GM21526 (cell line): Measurements from ENCODE around the gene SLC25A53.

ENCODE experiments used
- ATAC-seq: cut with Tn5 transposase; IDR thresholded peaks from one replicate; pipeline ENCODE4 v1.9.1; 2021; ENCODE audit warnings: moderate library complexity; ENCODE audit not compliant: unreplicated experiment, low FRiP score

SLC25A53 gene

DNA sequence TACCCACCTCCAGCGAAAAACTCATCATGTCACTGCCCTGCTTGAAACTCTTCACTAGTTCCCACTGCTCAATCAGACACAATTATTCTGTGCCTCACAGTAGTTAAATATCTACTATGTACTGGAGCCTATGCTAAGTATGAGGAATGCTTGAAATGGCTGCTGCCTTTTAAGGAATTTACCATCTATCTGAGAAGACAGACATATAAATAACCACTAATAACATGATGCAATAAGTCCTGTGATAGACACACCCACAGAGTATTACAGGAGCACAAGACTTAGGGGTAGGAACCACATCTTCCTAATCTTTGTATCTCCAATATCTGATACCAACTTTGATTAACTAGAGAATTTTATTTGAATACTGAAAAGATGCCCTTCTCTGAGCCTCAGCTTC, 21.1 kb downstream of the SLC25A53 start:
- no peak for ATAC-seq

DNA sequence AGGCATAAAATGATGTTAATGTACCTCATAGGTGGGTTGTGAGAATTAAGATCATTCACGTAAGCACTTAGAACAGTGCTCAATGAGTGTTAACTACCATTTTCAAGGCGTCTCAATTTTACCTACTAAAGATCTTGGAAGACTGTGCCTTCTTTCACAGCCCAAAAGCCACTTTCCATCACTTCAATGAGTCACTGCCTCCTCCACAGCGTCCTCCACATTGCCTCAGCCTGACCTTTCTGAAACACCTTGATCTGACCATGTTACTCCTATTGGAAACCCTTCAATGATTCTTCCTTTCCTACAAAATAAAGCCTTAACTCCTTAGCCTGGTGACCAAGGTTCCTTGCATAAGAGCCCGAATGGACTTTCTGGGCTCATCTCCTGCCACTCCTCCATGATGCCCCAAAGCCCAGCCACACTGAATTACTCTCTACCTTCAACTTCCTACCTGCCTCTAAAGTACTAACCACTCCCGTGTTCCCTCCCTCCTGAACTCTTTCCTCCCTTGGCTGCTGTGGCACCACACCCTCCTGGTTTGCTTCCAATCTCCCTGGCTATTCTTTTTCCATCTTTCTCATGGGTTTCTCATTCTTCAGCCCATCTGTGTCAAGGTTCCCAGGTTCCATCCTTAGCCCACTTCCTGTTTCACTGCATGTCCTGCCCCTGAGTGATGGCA, 22.1 kb downstream of the SLC25A53 start:
- ATAC-seq = no peak

DNA sequence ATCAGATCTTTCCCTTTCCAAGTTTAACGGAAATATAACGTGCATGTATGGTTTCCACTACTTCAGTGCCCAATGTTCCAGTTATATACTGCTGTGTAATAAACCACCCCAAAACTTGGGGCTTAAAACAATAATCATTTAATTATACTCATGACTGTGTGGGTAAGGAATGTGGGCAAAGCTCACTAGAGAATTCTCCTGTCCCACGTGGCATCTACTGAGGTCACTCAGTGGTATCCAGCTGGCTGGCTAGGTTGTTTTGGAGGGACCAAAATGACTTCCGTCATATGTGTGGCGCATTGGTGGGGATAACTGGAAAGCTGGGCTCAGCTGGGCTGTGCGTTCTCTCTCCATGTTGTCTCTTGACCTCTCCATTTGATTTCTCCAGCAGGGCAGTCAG, 26.0 kb downstream of the SLC25A53 start:
- no peak for ATAC-seq

DNA sequence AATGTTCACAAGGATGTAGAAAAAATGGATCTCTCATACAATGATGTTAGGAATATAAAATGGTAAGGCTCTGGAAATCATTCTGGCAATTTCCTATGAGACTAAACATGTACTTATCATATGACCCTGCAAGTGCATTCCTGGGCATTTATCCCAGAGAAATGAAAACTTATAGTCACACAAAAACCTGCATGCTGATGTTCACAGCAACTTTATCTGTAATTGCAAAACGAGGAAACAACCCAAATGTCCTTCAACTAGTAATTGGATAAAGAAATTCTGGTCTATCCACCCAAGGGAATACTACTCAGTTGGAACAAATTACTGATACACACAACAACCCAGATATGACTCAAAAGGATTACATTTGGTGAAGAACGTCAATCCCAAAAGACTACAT, 30.0 kb downstream of the SLC25A53 start:
- no peak for ATAC-seq

DNA sequence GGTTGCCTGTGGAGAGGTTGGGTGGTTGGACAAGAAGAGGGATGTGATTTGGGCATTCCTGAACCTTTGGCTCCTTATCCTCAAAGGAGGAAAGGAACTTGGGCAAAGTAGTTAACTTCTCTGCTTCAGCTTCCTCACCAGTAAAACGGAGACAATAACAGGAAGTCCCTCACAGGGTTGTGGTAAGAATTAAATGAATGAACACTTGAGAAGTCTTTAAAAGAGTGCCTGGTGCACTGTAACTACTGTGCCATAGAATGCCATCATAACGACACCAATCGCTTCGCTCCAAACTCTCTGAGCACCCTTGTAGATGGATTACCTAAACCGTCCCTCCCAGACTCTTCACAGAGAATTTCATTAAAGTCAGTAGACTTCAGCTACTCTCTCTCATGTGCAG, 34.0 kb downstream of the SLC25A53 start:
- no peak for ATAC-seq

DNA sequence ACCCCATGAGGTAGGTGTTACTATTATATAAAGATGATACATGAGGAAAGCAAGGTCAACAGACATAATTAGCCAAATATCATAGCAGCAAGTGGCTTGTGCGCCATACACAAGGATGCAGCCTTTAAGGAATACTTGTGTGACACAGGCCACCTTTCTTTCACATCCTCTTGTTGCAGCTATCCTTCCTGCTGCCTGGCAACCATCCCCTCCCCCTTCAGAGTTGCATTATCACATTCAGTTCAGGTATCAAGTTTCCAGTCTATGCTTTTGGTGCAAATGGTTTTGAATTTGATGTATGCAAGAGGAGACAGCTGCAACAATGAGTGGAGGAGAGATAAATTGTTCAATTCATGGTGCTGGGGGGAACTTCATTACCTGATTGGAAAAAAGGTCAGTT, 38.0 kb downstream of the SLC25A53 start:
- ATAC-seq = no peak

DNA sequence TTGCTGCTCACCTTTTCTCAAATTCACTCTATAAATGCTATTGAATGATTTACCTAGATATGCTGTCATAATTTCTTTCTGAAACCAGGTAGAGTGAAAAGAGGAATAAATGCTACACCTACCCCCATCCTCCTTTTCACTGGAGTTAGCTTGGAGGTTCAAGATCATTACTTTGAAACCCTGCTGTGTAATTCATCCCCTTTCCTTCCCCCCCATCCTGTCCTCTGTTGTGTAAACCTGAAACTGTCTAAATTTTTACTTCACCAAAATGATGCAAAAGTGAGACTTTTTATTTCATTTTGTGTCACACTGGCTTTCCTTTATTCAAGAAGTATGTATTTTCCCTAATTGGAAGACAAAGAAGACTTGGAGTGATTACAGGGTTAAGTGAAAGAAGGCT, 39.0 kb downstream of the SLC25A53 start:
- no peak for ATAC-seq

DNA sequence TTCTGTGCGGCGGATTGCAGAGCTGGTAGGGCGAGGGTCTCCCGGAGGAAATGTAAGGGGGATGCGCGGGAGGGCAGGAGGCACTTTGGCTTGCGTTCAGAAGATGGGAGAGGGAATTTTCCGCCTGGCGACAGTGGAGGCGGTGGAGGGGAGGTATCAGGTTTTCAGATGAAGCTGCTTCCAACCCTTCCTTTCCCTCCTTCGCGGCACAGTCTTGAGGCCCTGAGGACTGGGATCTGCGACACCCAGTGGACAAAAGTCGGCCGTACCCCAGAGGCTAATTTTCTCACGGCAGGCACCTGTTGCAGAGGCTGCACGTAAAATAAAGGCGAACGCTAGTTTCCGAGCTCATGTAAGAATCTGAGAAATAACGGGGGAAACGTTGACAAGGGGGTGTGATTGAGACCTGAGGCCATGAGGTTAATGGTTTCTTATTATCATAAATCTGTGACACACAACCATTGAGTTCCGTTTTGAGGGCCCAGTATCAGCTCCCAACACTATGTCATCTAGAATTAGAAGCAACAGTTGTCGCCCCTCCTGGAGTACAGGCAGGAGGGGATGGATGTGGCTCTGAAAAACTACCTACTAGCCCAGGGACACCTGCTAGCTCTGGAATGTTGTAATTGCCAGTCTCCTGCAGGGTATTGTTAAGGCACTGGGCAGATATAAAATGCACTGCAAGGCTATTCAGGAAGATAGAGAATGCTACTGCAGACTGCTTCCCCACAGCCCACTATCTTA, 43.4 kb downstream of the SLC25A53 start:
- ATAC-seq = no peak

DNA sequence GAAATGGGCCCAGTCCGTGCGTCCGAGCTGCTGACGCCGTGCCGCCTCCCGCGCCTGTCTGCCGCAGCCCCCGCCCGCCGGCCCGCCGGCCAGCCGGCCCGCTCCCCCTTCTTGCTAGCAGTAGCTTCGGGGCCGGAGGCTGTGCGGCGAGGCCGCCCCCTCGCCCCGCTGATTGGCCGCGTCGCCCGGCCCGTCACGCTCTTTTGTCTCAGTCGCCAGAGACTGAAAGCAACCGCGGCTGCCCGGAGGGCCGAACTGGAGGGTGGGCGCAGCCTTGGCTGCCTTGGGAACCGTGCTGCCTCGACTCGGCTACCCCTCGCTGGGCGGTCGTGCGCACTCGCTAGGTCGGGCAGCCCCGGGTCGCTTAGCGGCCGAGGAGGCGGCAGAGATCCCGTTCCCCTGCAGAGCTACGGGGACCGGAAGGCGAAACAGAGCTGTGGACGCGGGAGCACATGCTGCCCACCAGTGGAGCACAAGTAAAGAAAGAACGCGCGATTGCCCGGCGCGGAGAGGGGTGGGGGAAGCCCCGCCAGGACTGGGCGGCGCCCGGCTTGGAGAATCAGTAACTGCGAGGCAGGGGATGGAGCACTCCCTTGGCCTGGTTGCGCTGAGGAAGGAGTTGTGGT, 44.4 kb downstream of the SLC25A53 start, which contains the start of gene ZCCHC18:
Gene ZCCHC18, plus strand, starts transcription at position 198 of the 626 bp plus-strand sequence. CDS start 1,589 bp downstream, outside the sequence.
- ATAC-seq = peak; percentile 82

DNA sequence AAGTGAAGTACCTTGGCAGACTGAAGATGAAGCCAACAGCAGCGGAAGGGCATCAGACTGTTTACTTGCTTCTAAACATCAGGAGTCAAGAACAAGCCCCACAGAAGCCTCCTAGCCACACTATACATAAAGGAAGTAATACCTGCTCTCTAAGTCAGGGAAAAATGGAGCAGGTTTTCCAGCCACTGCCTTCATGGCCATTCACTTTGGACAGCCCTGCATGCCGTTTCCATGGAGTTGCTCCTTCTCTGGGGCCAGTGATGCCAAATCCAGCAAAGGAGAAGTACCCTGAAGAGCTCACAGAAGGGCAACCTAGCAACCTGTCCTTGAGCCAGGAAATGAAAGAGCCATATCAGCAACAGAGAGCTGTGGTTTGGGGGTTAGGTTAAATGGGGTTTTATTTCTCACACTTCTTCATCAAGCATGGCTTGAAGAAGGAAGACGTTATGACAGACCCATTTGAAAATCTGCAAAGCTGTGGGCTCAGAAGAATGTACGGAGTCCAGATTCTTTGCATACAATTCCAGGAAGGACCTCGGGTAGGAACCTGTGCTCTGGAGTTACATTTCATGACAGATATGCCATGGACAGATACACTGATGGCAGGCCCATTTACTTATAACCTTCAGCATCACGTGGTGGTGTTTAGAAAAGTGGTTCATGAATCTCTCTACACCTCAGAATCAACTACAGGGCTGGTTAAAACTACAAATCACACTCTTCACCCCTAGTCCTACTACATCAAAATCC, 46.1 kb downstream of the SLC25A53 start:
- ATAC-seq = peak; percentile 53

DNA sequence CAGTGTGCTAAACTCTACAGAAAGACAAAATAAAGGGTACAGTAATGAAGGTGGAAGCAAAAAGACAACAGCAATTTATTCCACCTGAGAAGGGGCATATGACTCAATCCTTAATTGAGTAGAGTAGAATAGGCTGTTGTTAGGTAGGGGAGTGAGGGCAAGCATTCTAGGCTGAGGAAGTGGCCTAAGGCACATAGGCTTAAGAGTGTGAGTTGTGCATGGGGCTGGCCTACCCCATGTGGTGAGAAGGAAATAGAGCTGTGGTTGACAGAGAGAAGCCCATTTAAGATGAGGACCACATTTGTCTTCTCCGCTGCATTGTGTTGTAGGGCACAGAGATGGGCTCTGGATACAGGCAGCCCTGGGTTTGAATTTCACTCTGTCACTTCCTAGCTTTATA, 47.9 kb downstream of the SLC25A53 start:
- ATAC-seq = no peak

DNA sequence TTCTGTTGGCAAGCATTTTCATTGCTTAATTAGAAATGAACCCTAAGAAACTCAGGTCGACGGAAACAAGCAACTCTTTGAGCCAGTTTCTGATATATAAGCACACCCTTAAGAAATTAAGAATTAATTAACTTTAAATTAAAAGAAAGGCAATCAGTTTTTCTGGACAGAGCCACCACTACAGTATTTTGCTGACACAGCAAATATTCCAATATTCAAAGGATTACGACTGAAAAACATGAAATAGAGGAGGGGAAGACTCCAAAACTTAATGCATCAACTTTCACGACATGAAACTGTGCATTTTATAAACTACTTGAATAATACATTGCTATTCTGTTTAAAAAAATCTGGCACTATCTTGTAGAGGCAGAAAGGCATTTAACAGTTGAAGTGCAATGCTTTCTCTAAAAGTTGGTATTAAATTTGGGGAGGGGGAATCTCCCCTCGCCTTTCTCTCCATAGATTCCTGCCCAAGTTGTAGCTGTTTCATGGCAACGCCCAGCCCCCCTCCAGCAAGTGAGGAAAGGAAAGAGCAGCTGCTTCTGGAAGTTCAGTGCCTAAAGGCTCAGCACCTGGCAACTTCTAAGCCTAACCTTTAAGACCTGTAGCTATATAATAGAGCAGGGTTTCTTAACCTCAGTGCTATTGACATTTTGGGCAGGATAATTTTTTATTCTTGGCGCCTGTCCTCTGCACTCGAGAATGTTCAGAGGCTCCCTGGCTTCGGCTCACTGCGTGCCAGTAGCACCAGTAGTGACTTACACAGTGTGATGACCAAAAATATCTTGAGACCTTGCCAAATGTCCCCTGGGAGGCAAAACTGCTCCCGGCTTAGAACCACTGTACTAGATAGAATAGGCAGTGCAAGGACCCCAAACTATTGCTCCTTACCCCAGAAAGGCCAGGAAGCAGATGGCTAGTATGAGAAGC, 51.2 kb downstream of the SLC25A53 start:
- no peak for ATAC-seq

DNA sequence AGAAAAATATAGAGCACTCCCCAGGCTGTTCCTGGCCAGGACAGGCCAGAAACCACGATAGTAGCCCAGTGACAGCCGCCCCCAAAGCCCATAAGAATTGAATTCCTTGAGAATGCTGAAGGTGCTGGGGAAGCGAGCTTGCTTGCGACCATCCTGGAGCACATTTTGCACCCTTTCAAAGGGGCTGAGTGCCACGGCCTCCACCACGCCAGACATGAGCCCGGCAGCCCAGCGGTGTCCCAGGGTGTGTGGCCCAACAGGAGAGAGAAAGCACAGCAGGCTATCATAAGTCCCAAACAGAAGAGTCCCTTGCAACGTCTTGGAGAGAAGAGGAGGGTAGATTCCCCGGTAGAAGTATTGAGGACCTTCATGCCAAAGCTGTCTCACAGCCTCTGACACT, 52.1 kb downstream of the SLC25A53 start:
- ATAC-seq = no peak

DNA sequence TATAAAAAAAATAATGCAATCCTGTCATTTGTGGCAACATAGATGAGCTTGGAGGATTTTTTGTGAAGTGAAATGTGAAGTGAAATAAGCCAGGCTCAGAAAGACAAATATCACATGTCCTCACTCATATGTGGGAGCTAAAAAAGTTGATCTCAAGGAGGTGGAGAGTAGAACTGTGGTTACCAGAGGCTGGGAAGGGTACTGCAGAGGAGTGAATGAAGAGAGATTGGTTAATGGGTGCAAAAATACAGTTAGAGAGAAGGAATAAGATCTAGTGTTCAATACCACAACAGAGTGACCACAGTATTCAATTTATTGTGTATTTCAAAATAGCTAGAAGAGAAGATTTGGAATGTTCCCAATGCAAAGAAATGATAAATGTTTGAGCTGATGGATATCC, 57.9 kb downstream of the SLC25A53 start:
- no peak for ATAC-seq

DNA sequence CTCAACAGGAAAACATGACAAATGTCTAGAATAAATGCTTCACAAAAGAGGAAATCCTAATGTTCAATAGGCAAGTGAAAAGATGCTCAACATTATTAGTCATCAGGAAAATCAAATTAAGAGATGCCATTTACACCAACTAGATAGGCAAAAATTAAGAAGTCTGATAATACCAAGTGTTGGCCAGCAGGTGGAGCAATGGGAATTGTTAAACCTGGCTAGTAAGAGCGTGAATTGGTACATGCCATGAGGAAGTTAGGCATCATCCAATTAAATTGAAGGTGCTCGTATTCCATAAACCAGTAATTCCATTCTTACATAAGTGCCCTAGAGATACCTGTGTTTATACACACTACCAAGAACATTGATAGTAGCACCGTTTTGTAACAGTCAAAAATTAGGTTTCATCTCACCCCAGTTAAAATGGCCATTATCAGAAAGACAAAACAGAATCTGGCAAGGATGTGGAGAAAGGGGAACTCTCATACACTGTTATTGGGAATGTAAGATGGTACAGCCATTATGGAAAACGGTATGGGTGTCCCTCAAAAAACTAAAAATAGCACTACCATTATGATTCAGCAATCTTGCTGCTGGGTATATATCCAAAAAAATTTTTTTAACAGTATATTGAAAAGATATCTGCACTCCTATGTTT, 58.5 kb downstream of the SLC25A53 start:
- peak; percentile 90 for ATAC-seq

DNA sequence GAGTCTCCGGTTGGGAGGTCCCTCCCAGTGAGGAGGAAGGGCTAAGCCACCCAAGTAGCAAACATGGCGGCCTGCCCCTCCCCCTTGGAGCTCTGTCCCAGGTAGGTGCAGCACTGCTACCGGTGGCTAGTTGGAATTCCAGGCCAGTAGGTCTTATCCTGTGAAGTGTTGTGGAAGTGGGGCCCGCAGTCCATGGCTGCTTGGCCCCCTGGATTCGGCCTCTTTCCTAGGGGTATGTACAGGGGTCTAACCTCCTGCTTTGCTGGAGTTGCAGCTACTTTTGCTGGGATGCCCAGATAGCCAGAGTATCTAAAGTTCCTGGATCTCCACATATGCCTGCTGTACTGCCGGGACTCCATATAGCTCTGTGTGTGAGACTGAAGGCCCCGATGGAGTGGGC, 70.9 kb downstream of the SLC25A53 start:
- no peak for ATAC-seq

DNA sequence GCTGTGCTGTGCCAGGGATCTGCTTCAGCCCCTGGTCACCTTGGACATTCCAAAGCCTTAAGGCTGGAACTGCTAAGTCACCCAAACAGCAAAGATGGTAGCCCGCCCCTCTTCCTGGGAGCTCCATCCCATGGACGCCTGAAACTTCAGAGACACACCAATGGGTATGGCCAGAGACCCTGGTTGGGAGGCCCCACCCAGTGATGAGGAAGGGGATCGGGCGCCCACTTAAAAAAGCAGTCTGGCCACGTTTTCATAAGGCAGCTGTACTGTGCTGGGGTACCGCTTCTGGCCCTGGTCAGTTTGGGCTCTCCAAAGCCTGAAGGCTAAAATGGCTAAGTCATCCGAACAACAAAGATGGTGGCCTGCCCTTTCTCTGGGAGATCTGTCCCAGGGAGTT, 71.3 kb downstream of the SLC25A53 start:
- ATAC-seq = no peak

DNA sequence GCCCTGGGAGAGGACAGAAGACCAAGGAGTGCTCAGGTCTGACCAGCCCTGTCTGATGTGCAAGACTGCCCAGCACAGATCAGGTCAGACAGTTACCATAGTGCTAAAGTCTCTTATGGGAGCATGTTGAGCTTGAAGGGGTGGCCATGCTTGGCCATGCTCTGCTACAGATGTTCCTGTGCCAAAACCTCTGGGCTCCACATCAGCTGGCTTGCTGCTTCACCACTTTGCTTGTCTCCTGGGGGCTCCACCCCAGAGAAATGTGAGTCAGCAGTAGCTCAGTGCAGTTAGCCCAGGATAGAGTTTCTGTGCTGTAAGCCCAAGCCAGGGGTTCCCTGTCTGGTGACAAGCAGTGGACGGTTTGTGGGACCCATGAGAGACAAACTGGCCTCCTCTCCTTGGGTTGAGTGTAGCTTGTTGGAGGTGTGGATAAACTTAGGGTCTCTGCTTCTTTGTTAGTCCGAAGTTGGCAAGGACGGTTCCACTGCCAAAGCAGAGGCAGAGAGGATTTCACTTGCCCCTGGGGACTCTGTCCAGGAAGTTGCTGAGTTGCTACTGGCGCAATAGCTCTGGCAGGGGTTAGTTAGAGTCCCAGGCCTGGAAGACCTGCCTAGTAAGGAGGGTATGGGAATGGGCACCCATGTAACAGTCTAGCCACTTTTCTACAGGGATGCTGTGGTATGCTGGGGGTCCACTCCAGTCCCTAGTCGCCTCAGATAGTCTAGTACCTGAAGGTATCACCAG, 72.1 kb downstream of the SLC25A53 start:
- no peak for ATAC-seq

DNA sequence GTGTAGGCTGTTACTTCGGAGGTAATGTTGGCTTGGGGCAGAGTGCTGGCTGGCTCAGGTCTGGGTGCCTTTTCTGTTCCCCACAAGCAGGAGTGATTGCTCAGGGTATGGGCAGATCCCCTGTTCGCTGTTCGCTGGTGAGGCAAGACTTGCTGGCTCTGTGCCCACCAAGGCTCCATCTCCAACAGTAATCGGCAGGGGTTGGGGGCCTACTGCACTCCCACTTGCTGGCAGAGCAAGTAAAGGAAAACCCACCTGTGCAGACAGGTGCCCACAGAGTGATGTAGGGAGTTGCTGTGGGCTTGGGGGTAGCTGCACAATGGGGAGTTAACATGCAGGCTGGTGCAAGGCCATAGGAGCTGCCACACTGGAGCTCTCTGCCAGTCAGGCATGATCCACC, 72.7 kb downstream of the SLC25A53 start:
- ATAC-seq = no peak
